Thoracic aorta (tissue), 2 donors: ENCODE measurements around the gene FLII. TPM values are rescaled to one million over a fixed set of nuclear protein-coding genes. Genes with fewer than 3 reads are reported as not detected.

Source experiments
- ATAC-seq: fragments of 150-250 bp; one replicate; pipeline ENCODE4 v1.8.0; 2017; ENCODE audit warnings: low read depth; ENCODE audit not compliant: insufficient number of reproducible peaks, low FRiP score
- DNase-seq: peaks from one replicate; pipeline ENCODE4 v3.0.0-alpha.2; 2020; ENCODE audit warnings: low spot score
- H3K27ac ChIP-seq, 2 donors: fragments of 200-600 bp; sonication (generic); 1 replicate in 1 of 2; 2 replicates in 1 of 2; pipeline ENCODE4 v1.5.1; 2016; ENCODE audit warnings: mild to moderate bottlenecking in 2 of 2, moderate library complexity in 2 of 2
- H3K27me3 ChIP-seq: fragments of 200-600 bp; sonication (generic); replicated peaks from 2 replicates; pipeline ENCODE4 v1.6.0; 2016; ENCODE audit warnings: mild to moderate bottlenecking; ENCODE audit not compliant: insufficient read depth
- H3K36me3 ChIP-seq: fragments of 200-600 bp; sonication (generic); one replicate; pipeline ENCODE4 v1.5.1; 2016
- H3K4me1 ChIP-seq, 2 donors: fragments of 200-600 bp; sonication (generic); 1 replicate in 1 of 2; 2 replicates in 1 of 2; pipeline versions ENCODE4 v1.5.1 to v1.6.0; 2016; ENCODE audit warnings: low read depth in 2 of 2, mild to moderate bottlenecking in 1 of 2; ENCODE audit not compliant: control insufficient read depth in 1 of 2
- H3K4me3 ChIP-seq: fragments of 200-600 bp; sonication (generic); 2 replicates; pipeline ENCODE4 v1.5.1; 2016; ENCODE audit warnings: mild to moderate bottlenecking
- H3K9me3 ChIP-seq: fragments of 200-600 bp; sonication (generic); 2 replicates; pipeline ENCODE4 v1.5.1; 2016
- CTCF ChIP-seq: fragments of 200-600 bp; sonication (generic); IDR thresholded peaks from one replicate; pipeline ENCODE4 v1.5.1; 2019; ENCODE audit warnings: antibody characterized with exemption
- total RNA-seq, 2 donors: library from RNA; depleted of rRNA; stranded (reverse); fragments of >200 nt; gene quantifications; one replicate each; pipeline versions ENCODE4 v1.1.0 to v1.2.3, GENCODE V29; 2016

Gene FLII
- total RNA-seq, 2 donors from 2014 or later, result 309 to 312 TPM

DNA sequence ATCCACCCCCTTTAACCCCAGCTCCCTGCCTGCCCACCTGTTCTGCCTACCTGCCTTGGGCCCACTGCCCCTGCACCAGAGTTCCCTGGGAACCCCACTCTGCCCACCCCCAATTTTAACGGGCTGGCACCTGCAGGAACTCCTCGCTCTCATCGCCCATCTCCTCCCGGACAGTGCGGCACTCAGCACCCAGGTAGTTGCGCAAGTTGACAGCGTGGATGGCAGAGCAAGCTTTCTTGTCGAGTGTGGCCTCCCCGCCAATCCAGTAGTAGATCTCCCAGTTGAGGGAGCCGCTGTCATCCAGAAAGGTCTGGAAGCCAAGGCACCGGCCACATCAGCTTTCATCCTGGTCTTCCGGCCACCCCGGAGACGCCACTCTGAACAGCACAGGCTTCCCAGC lies 7.8 kb downstream of the FLII start:
- peaks cover 87% of the 10 kb centered on the region for H3K36me3 ChIP-seq
- H3K4me3 ChIP-seq, result no peak overlapping the region
- H3K27me3 ChIP-seq, result no peaks in the 10 kb centered on the region
- H3K4me1 ChIP-seq, result no peaks in the 10 kb centered on the region
- ATAC-seq, result no peak
- DNase-seq, result no peak
- H3K9me3 ChIP-seq, result no peaks in the 10 kb centered on the region
- H3K27ac ChIP-seq, result no peak overlapping the region
- no peak for TF ChIP-seq CTCF

- Histone ChIP-seq H3K4me3 (no peak overlapping the region), H3K36me3 (peaks cover 87% of the 10 kb centered on the region), H3K27me3 (no peaks in the 10 kb centered on the region), H3K9me3 (no peaks in the 10 kb centered on the region), H3K4me1 (no peaks in the 10 kb centered on the region), H3K27ac (no peak overlapping the region)
- ATAC-seq (no peak), DNase-seq (no peak)
- no peak for TF ChIP-seq CTCF
Observed at GRCh38 chr17:18250259-18250658, 8.3 kb downstream of the FLII start.

- H3K27ac ChIP-seq, result no peak overlapping the region
- no peaks in the 10 kb centered on the region for H3K4me1 ChIP-seq
- no peak for TF ChIP-seq CTCF
- no peaks in the 10 kb centered on the region for H3K27me3 ChIP-seq
- H3K4me3 ChIP-seq, result no peak overlapping the region
- no peaks in the 10 kb centered on the region for H3K9me3 ChIP-seq
- DNase-seq, result no peak
- ATAC-seq, result no peak
- H3K36me3 ChIP-seq, result peaks cover 81% of the 10 kb centered on the region
Observed at GRCh38 chr17:18248811-18249210, 9.7 kb downstream of the FLII start.

DNA sequence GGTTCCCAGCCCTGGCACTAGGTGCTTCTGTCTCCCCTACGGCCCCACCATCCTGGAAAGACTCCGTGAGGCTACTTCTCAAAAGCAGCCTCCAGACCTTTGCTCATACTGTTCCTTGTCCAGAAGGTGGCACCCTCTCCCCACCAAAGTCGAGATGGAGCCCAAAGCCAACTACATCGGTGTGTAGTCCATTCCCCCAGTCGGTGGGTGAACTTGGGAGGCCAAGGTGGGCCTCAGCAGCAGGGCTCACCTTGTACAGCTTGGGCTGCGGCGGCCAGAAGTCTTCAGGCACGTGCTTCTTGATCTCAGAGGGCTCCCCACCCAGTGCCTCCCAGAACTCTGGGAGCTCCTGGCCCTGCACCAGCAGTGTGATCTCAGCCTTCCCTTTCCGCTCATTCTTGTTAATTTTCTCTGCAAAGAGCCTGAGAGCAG lies 10.2 kb downstream of the FLII start:
- peaks cover 77% of the 10 kb centered on the region for H3K36me3 ChIP-seq
- H3K4me1 ChIP-seq, result no peaks in the 10 kb centered on the region
- no peaks in the 10 kb centered on the region for H3K9me3 ChIP-seq
- DNase-seq (no peak), ATAC-seq (no peak)
- H3K27ac ChIP-seq, result no peak overlapping the region
- no peak overlapping the region for H3K4me3 ChIP-seq
- peak; percentile 59 for TF ChIP-seq CTCF
- H3K27me3 ChIP-seq, result no peaks in the 10 kb centered on the region

- Histone ChIP-seq H3K4me3 (no peak overlapping the region), H3K4me1 (no peaks in the 10 kb centered on the region), H3K27me3 (no peaks in the 10 kb centered on the region), H3K36me3 (peaks cover 73% of the 10 kb centered on the region), H3K27ac (no peak overlapping the region), H3K9me3 (no peaks in the 10 kb centered on the region)
- no peak for TF ChIP-seq CTCF
- DNase-seq (no peak), ATAC-seq (no peak)
Observed at GRCh38 chr17:18247613-18248001, 10.9 kb downstream of the FLII start.
